Spinal cord (tissue), 10 donors: Measurements from ENCODE around the gene MAGEC3. TPM values are rescaled to one million over a fixed set of nuclear protein-coding genes. Genes with fewer than 3 reads are reported as not detected.

Experiments used
- DNase-seq, 6 donors: peaks; one replicate each; pipeline versions ENCODE4 v3.0.0 to v3.0.0-alpha.2; 2013 to 2015; ENCODE audit warnings: low spot score in 6 of 6, low read depth in 4 of 6
- H3K27ac ChIP-seq: one replicate; pipeline ENCODE4 v1.5.1; 2013; ENCODE audit warnings: low read depth, low read length, control low read depth
- H3K27me3 ChIP-seq: one replicate; pipeline ENCODE4 v1.6.1; 2013; ENCODE audit warnings: low read length; ENCODE audit not compliant: control insufficient read depth, insufficient read depth
- H3K36me3 ChIP-seq: one replicate; pipeline ENCODE4 v1.6.1; 2013; ENCODE audit warnings: low read length; ENCODE audit not compliant: control insufficient read depth, insufficient read depth
- H3K4me1 ChIP-seq: one replicate; pipeline ENCODE4 v1.6.1; 2013; ENCODE audit warnings: low read length; ENCODE audit not compliant: control insufficient read depth, insufficient read depth
- H3K4me3 ChIP-seq: one replicate; pipeline ENCODE4 v1.5.1; 2013; ENCODE audit warnings: low read depth, low read length, control low read depth
- H3K9me3 ChIP-seq: one replicate; pipeline ENCODE4 v1.6.1; 2013; ENCODE audit warnings: low read length; ENCODE audit not compliant: control insufficient read depth, insufficient read depth
- WGBS: methylation state at CpG from one replicate; pipeline ENCODE4 v1.1.5; 2013; ENCODE audit warnings: missing lambda C conversion rate; ENCODE audit not compliant: insufficient coverage; 5-methylcytosine and 5-hydroxymethylcytosine counted together
- polyA plus RNA-seq, 2 donors: library from polyadenylated mRNA; unstranded; fragments of 120-200 nt; gene quantifications; one replicate each; pipeline ENCODE4 v1.2.1, GENCODE V29; 2013; ENCODE audit not compliant: insufficient read length in 2 of 2
- total RNA-seq, 2 donors: library from RNA; depleted of rRNA in 1 of 2; stranded (reverse); fragments of 120-200 nt in 1 of 2; fragments of >200 nt in 1 of 2; gene quantifications; one replicate each; pipeline versions ENCODE4 v1.2.3 to v1.2.4, GENCODE V29; 2013 to 2014
- donor health status: healthy.

MAGEC3 gene
- total and polyA plus RNA-seq, 4 donors: 0.20 to 2.5 TPM; not detected in 2

DNA sequence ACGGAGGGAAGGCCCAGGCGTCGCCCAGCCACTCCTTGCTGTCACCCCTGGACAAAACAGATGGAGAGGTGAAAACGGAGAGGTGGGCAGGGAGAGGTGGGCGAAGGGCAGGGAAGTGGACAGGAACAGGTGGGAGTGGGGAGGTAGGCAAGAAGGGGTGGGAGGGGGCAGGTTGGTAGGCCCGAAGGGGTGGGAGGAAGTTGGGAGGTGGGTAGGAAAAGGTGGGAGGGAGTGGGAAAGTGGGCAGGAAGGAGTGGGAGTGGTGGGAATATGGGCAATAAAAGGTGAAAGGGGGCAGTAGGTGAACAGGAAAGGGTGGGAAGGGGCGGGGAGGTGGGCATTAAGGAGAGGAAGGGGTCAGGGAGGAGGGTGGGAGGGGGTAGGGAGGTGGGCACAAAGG is 56.6 kb downstream of the MAGEC3 start:
- Histone ChIP-seq H3K4me1 (no peaks in the 10 kb centered on the region), H3K27me3 (no peaks in the 10 kb centered on the region), H3K27ac (no peak overlapping the region), H3K36me3 (no peaks in the 10 kb centered on the region), H3K9me3 (no peaks in the 10 kb centered on the region), H3K4me3 (no peak overlapping the region)
- DNase-seq: no peak
- 73% methylated on average over 6 of the region's 7 CpGs for WGBS

DNA sequence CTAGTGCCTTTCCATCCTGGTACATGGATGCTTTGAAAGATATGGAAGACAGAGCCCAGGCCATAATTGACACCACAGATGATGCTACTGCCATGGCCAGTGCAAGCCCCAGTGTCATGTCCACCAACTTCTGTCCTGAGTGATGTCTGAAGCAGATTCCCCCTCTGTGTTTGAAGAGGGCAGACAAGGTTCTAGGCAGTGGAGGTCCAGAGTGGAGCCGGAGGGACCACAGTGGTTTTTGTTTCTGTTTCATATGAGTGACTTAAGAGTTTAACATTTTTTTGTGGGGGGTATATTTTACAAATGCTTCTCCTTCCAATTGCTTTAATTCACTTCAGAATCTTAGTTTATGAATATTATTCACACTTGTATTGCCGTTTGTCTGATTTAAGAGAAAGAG is 59.6 kb downstream of the MAGEC3 start:
- no peak for DNase-seq
- H3K27me3 ChIP-seq: no peaks in the 10 kb centered on the region
- 100% methylated on average over 1 of the region's 2 CpGs for WGBS
- no peaks in the 10 kb centered on the region for H3K36me3 ChIP-seq
- H3K9me3 ChIP-seq: no peaks in the 10 kb centered on the region
- no peak overlapping the region for H3K4me3 ChIP-seq
- no peaks in the 10 kb centered on the region for H3K4me1 ChIP-seq
- H3K27ac ChIP-seq: no peak overlapping the region

DNA sequence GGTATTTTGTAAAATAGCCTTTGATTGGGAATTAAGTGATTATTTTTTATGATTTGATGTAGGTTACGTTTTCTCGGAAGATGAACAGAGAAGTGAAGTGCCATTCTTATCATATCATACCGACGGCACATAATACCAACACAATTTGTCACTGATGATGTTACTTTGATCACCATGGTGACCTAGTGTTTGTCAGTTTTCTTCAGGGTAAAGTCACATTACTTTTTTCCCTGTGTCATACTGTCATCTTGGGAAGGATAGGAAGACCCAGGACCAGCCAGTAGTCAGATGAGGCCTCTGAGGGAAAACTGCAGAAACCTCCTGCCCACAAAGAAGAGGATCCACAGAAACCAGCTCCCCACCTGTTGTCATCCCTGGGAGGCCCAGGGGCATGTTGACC is 64.2 kb downstream of the MAGEC3 start:
- no peaks in the 10 kb centered on the region for H3K36me3 ChIP-seq
- H3K4me3 ChIP-seq: no peak overlapping the region
- H3K9me3 ChIP-seq: peaks cover 2% of the 10 kb centered on the region
- no peak for DNase-seq
- H3K27me3 ChIP-seq: no peaks in the 10 kb centered on the region
- H3K4me1 ChIP-seq: no peaks in the 10 kb centered on the region
- no CpG with 5 or more reads among the region's 4 CpGs for WGBS
- no peak overlapping the region for H3K27ac ChIP-seq

DNA sequence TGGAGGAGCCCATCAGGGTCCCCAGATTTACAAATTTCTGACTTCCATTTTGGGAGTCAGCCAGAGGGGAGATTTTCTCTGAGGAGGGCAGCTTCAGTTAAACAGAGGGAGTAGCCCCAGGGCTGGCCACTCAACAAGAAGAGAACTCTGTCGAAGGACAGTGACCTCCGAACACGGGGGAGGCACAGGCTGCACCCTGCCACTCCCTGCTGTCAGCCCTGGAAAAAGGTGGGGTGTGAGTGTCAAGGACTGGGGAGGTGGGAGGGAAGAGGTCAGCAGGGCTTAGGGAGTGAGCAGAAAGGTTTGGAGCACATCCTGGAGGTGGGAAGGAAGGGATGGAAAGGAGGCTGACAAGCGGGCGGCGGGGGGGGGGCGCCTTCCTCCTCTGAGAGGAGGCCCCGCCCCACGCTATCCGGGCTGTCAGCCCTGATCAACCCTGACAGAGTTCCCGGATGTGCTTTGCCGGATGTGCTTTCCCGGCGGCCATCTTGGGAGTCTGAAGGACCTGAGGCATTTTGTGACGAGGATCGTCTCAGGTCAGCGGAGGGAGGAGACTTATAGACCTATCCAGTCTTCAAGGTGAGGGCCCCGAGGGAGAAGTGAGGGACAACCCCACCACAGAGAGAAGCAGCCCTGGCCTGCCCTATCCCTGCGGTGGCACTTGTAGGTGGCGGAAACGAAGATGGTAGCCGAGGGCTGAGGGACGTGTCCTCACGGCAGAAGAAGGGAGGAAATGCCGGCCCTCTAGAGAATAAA is 65.5 kb downstream of the MAGEC3 start, which contains the start of gene MAGEC1:
TSS of gene MAGEC1 (plus strand) at position 495 of the 756 bp plus-strand sequence. CDS start 1,179 bp downstream, outside the sequence.
- no peak within 1 kb of the TSS for H3K27ac ChIP-seq
- 85% methylated on average over 18 of the region's 25 CpGs for WGBS
- no peaks in the 10 kb centered on the region for H3K4me1 ChIP-seq
- H3K36me3 ChIP-seq: no peaks in the 10 kb centered on the region
- no peak for DNase-seq
- peaks cover 2% of the 10 kb centered on the region for H3K9me3 ChIP-seq
- H3K4me3 ChIP-seq: no peak within 1 kb of the TSS
- no peaks in the 10 kb centered on the region for H3K27me3 ChIP-seq

DNA sequence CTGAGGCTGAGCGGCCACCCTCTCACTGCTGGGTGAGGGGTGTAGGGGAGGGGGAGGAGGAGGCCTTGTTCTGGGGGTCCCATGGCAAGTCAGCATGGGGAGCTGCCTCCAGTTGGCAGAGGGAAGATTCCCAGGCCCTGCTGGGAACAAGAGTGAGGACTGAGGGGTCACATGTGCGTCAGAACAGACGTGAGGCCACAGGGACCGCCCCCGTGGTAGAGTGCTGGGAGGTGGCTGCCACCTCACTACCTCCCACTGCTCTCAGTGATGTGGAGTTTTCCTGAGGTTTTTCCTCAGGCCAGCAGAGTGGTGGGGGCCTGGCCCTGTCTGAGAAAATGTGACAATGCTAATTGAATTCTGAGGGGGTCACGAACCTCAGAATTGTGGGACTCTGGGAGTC is 66.1 kb downstream of the MAGEC3 start:
- WGBS: 89% methylated on average over 1 of the region's 6 CpGs
- no peaks in the 10 kb centered on the region for H3K36me3 ChIP-seq
- no peaks in the 10 kb centered on the region for H3K4me1 ChIP-seq
- peaks cover 2% of the 10 kb centered on the region for H3K9me3 ChIP-seq
- H3K27ac ChIP-seq: no peak overlapping the region
- no peaks in the 10 kb centered on the region for H3K27me3 ChIP-seq
- DNase-seq: no peak
- no peak overlapping the region for H3K4me3 ChIP-seq

DNA sequence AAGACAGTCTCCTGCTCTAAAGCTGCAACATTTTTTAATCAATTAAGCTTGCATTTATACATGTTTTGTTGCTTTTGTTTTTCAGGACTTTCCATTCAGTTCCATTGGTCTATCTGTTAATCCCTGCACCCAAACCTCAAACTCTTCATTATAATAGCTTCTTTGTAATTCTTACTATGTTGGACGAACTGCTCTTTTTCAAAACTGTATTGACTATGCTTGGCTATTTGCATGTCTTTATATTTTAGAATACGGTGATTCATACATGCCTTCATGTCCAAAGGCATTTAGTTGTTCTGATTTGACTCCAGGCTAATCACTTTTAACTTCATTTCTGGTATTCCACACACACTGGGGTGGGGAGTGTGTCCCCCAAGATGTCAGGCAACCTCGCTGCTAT is 79.7 kb downstream of the MAGEC3 start:
- Histone ChIP-seq H3K9me3 (no peaks in the 10 kb centered on the region), H3K27me3 (no peaks in the 10 kb centered on the region), H3K36me3 (no peaks in the 10 kb centered on the region), H3K4me1 (no peaks in the 10 kb centered on the region), H3K4me3 (no peak overlapping the region), H3K27ac (no peak overlapping the region)
- no peak for DNase-seq
- 50% methylated on average over 1 of the region's 3 CpGs for WGBS

DNA sequence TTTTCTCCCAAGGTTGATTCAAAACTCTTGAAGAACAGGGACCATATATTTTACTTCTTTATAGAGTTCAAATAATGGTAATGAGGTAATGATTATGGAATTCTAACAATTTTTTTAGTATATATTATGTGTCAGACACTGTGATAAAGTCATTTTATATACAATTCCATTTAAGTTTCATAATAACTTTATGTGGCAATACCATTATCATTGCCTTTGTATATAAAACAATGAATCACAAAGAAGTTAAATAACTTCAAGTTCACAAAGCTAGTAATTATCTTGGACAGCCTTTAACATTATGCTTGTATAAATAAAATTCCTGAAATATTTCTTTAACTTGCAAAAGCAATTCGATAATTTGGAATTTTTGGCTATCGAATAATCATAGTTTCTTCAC is 86.2 kb downstream of the MAGEC3 start:
- Histone ChIP-seq H3K27ac (no peak overlapping the region), H3K4me1 (no peaks in the 10 kb centered on the region), H3K36me3 (no peaks in the 10 kb centered on the region), H3K9me3 (no peaks in the 10 kb centered on the region), H3K27me3 (no peaks in the 10 kb centered on the region), H3K4me3 (no peak overlapping the region)
- WGBS: no CpG with 5 or more reads among the region's 2 CpGs
- no peak for DNase-seq

DNA sequence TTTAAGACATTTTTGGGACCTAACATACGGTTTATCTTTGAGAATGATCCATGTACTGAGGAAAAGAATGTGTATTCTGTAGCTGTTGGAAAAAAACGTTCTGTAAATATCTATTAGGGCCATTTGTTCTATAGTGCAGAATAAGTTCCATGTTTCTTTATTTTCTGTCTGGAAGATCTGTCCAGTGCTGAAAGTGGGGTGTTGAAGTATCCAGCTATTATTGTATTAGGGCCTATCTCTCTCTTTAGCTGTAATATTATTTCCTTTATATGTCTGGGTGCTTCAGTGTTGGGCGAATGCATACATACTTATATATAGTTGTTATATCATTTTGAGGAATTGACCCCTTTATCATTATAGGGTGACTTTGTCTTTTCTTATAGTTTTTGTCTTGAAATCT is 90.3 kb downstream of the MAGEC3 start:
- Histone ChIP-seq H3K27me3 (no peaks in the 10 kb centered on the region), H3K4me3 (no peak overlapping the region), H3K4me1 (no peaks in the 10 kb centered on the region), H3K36me3 (no peaks in the 10 kb centered on the region), H3K27ac (no peak overlapping the region), H3K9me3 (no peaks in the 10 kb centered on the region)
- WGBS: 58% methylated on average over 2 of the region's 3 CpGs
- DNase-seq: no peak

DNA sequence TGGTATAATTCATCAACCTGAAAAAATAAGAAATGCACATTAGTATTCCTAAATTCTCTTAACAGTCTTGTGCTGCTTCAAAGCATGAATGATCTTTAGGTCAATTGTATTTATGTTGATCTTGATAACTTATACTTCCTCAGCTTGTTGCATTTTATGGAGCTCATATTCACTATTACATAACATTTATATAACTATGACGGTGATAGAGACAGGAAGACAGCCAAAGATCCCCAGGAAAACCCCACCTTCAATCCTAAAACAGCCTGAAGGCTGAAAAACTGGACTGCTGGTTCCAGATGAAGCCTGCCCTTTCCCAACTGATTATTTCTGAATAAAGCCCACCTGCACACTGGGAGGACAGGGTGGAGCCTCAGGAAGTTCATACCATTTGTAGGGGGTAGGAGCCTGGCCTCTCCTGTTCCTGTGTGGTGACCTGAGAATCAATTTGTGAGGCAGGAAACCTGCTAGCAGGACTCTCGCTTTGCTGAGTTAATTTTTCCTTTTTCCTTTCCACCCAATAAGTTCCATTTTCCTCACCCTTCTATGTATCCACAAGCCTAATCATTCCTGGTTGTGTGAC is 96.0 kb downstream of the MAGEC3 start:
- WGBS: no CpG with 5 or more reads among the region's 2 CpGs
- Histone ChIP-seq H3K9me3 (no peaks in the 10 kb centered on the region), H3K36me3 (no peaks in the 10 kb centered on the region), H3K4me1 (no peaks in the 10 kb centered on the region), H3K27me3 (no peaks in the 10 kb centered on the region), H3K27ac (no peak overlapping the region), H3K4me3 (no peak overlapping the region)
- DNase-seq: no peak

DNA sequence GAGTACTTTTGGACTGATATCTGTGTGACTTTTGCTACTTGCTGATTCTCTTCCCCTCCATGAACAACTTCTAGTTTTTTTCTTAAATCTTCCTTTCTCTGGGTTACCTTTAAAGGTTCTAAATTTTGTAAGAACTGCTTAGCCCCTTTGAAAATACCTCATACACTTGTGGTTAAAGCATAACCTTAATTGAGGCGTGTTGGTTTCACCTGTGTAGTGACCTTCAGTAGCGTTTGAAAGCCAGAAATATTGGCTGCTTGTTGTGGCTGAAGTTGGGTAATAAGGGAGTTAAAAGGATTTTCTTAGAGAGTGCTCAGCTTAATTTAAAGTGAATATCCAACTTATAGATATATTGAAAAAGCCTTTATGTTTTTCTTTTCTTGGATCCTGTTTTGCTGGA is 97.5 kb downstream of the MAGEC3 start:
- Histone ChIP-seq H3K9me3 (no peaks in the 10 kb centered on the region), H3K4me3 (no peak overlapping the region), H3K36me3 (no peaks in the 10 kb centered on the region), H3K27me3 (no peaks in the 10 kb centered on the region), H3K27ac (no peak overlapping the region), H3K4me1 (no peaks in the 10 kb centered on the region)
- DNase-seq: no peak
- WGBS: no CpG with 5 or more reads among the region's 2 CpGs
